Neural progenitor cell (in vitro differentiated cells): ENCODE data around the gene ZNF521.

Source experiments
- EZH2 ChIP-seq: fragments of 200-600 bp; sonication (generic); IDR thresholded peaks from 2 replicates; pipeline ENCODE4 v1.6.1; 2017; ENCODE audit warnings: antibody characterized with exemption, mild to moderate bottlenecking, moderate library complexity
- TF ChIP-seq, protein P1 (sequence below): fragments of 200-600 bp; sonication (generic); IDR thresholded peaks from 2 replicates; pipeline ENCODE4 v1.5.1; 2017; ENCODE audit warnings: antibody characterized with exemption, mild to moderate bottlenecking

DNA sequence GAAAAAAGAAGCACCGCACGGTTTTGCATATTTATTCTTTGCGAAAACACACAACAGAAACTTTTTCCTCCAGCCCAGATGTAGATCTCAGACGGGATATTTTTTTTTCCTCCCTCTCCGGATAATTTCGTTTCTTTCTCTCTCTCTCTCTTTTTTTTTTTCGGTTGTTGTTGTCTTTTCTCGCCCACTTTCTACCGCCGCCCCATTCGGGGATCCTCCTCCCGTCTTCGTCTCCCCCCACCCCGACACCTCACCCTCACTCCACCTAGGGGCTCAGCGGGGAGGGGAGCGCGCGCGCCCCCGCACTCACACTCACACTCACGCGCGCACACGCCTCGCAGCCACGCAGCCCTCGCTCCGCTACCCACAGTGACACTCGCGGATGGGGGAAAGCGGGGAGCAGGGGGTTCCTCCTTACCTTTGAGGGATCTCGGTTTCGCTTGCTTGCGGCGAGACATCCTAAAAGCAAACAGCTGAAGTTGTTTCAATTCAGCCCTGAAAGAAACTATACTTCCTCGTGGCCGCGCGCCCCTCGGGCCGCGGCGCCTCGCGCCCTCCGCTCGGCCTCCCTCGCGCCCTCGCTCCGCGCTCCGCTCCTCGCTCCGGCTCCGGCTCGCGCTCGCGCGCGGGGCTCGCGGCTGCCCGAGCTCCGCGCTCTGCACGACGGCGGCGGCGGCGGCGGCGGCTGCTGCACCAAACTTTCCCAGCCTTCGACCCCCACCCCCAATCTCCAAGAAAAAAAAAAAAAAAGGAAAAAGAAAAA lies 1.3 kb downstream of the ZNF521 start:
- TF ChIP-seq, protein P1, sequence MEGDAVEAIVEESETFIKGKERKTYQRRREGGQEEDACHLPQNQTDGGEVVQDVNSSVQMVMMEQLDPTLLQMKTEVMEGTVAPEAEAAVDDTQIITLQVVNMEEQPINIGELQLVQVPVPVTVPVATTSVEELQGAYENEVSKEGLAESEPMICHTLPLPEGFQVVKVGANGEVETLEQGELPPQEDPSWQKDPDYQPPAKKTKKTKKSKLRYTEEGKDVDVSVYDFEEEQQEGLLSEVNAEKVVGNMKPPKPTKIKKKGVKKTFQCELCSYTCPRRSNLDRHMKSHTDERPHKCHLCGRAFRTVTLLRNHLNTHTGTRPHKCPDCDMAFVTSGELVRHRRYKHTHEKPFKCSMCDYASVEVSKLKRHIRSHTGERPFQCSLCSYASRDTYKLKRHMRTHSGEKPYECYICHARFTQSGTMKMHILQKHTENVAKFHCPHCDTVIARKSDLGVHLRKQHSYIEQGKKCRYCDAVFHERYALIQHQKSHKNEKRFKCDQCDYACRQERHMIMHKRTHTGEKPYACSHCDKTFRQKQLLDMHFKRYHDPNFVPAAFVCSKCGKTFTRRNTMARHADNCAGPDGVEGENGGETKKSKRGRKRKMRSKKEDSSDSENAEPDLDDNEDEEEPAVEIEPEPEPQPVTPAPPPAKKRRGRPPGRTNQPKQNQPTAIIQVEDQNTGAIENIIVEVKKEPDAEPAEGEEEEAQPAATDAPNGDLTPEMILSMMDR: no peak
- no peak for TF ChIP-seq EZH2
